Neuronal stem cell (in vitro differentiated cells): ENCODE results near the gene PLXNB3.

ENCODE experiments used
- DNase-seq: peaks from one replicate; pipeline ENCODE4 v3.0.0-alpha.2; 2013; ENCODE audit warnings: low spot score
- H2AFZ ChIP-seq: one replicate; pipeline ENCODE4 v1.6.1; 2013; ENCODE audit warnings: mild to moderate bottlenecking, low read length, inconsistent platforms
- H2AK5ac ChIP-seq: 2 replicates; pipeline ENCODE4 v1.6.1; 2013; ENCODE audit warnings: low read depth, mild to moderate bottlenecking, inconsistent platforms, low read length, moderate library complexity, mixed read lengths
- H2BK120ac ChIP-seq: 2 replicates; pipeline ENCODE4 v1.6.1; 2013; ENCODE audit warnings: low read depth, mild to moderate bottlenecking, inconsistent platforms, low read length, moderate library complexity, mixed read lengths
- H2BK12ac ChIP-seq: one replicate; pipeline ENCODE4 v1.6.1; 2013; ENCODE audit warnings: low read length, inconsistent platforms
- H2BK15ac ChIP-seq: 2 replicates; pipeline ENCODE4 v1.6.1; 2013; ENCODE audit warnings: mild to moderate bottlenecking, low read length, inconsistent platforms, mixed read lengths
- H2BK5ac ChIP-seq: one replicate; pipeline ENCODE4 v1.6.1; 2013; ENCODE audit warnings: inconsistent platforms, mild to moderate bottlenecking, low read length, moderate library complexity
- H3K14ac ChIP-seq: one replicate; pipeline ENCODE4 v1.6.1; 2013; ENCODE audit warnings: low read length, inconsistent platforms
- H3K18ac ChIP-seq: 2 replicates; pipeline ENCODE4 v1.6.1; 2013; ENCODE audit warnings: low read length, inconsistent platforms
- H3K23ac ChIP-seq: 2 replicates; pipeline ENCODE4 v1.6.1; 2013; ENCODE audit warnings: low read depth, mild to moderate bottlenecking, mixed read lengths, low read length, inconsistent platforms; ENCODE audit not compliant: poor library complexity
- H3K27ac ChIP-seq: replicated peaks from 3 replicates; pipeline ENCODE4 v1.5.1; 2013; ENCODE audit warnings: low read length, inconsistent platforms
- H3K27me3 ChIP-seq, 3 experiments: 2 replicates each; pipeline ENCODE4 v1.6.1; 2013; ENCODE audit warnings: low read length in 3 of 3, mild to moderate bottlenecking in 2 of 3, inconsistent platforms in 1 of 3, low read depth in 1 of 3, mixed read lengths in 1 of 3, moderate library complexity in 1 of 3; ENCODE audit not compliant: control insufficient read depth in 3 of 3, insufficient read depth in 3 of 3
- H3K36me3 ChIP-seq, 2 donors: replicated peaks in 1 of 2; 2 replicates each; pipeline ENCODE4 v1.6.1; 2013; ENCODE audit warnings: low read length in 2 of 2; ENCODE audit not compliant: control insufficient read depth in 2 of 2, insufficient read depth in 2 of 2
- H3K4ac ChIP-seq: 2 replicates; pipeline ENCODE4 v1.6.1; 2013; ENCODE audit warnings: inconsistent platforms, mild to moderate bottlenecking, low read length, moderate library complexity
- H3K4me1 ChIP-seq, 2 donors: 1 replicate in 1 of 2; 2 replicates in 1 of 2; pipeline ENCODE4 v1.6.1; 2013; ENCODE audit warnings: low read length in 2 of 2, low read depth in 1 of 2; ENCODE audit not compliant: control insufficient read depth in 2 of 2, insufficient read depth in 1 of 2
- H3K4me2 ChIP-seq: one replicate; pipeline ENCODE4 v1.6.1; 2013; ENCODE audit warnings: mild to moderate bottlenecking, low read length, inconsistent platforms; ENCODE audit not compliant: insufficient read depth, poor library complexity, severe bottlenecking
- H3K4me3 ChIP-seq, 2 donors: 2 replicates each; pipeline ENCODE4 v1.5.1; 2013; ENCODE audit warnings: low read length in 2 of 2, mild to moderate bottlenecking in 2 of 2, inconsistent platforms in 1 of 2, moderate library complexity in 1 of 2
- H3K79me1 ChIP-seq: one replicate; pipeline ENCODE4 v1.6.1; 2013; ENCODE audit warnings: low read depth, mild to moderate bottlenecking, inconsistent platforms, low read length, moderate library complexity
- H3K9ac ChIP-seq: one replicate; pipeline ENCODE4 v1.6.1; 2013; ENCODE audit warnings: mild to moderate bottlenecking, low read depth, low read length, inconsistent platforms; ENCODE audit not compliant: poor library complexity
- H3K9me3 ChIP-seq, 2 donors: replicated peaks in 1 of 2; 2 replicates each; pipeline versions ENCODE3 to v1.6.1; 2013; ENCODE audit warnings: low read length in 2 of 2, mild to moderate bottlenecking in 2 of 2, inconsistent platforms in 1 of 2, low read depth in 1 of 2, mixed read lengths in 1 of 2, moderate library complexity in 1 of 2; ENCODE audit not compliant: control insufficient read depth in 2 of 2, insufficient read depth in 1 of 2
- H4K8ac ChIP-seq: one replicate; pipeline ENCODE4 v1.6.1; 2013; ENCODE audit warnings: low read depth, mild to moderate bottlenecking, inconsistent platforms, low read length, moderate library complexity
- H4K91ac ChIP-seq: one replicate; pipeline ENCODE4 v1.6.1; 2013; ENCODE audit warnings: low read length, low read depth, mild to moderate bottlenecking, inconsistent platforms; ENCODE audit not compliant: poor library complexity
- WGBS, 2 donors: extraction: QIAGEN DNeasy Blood & Tissue Kit; methylation state at CpG; one replicate each; pipeline ENCODE4 v1.1.7; 2013; ENCODE audit warnings: missing lambda C conversion rate in 2 of 2, mixed read lengths in 1 of 2; ENCODE audit not compliant: insufficient read length in 2 of 2, insufficient replicate concordance in 1 of 2; ENCODE audit errors: extremely low coverage in 2 of 2; 5-methylcytosine and 5-hydroxymethylcytosine counted together

Gene PLXNB3

GRCh38 chrX:153819384-153820040, 55.5 kb downstream of the PLXNB3 start:
- Histone ChIP-seq H3K27ac (peak overlapping the region; percentile 32), H3K14ac (no peak overlapping the region), H2AK5ac (no peak overlapping the region), H3K4ac (no peak overlapping the region), H3K4me3 (peak overlapping the region in 1 of 2 donors; percentile 19), H3K18ac (peak overlapping the region; percentile 94), H3K79me1 (no peaks in the 10 kb centered on the region), H3K4me2 (peak overlapping the region; percentile 77), H2BK120ac (no peak overlapping the region), H2BK15ac (no peak overlapping the region), H2BK5ac (no peak overlapping the region), H2BK12ac (no peak overlapping the region), H3K9me3 (no peaks in the 10 kb centered on the region), H3K23ac (no peak overlapping the region), H4K91ac (no peak overlapping the region), H2AFZ (no peak overlapping the region), H3K4me1 (peaks cover 5 to 6% of the 10 kb centered on the region in 2 donors), H3K27me3 (peaks cover 0 to 11% (median 0%) of the 10 kb centered on the region in 3 experiments), H3K9ac (peak overlapping the region; percentile 53), H4K8ac (no peak overlapping the region), H3K36me3 (peaks cover 0 to 6% of the 10 kb centered on the region in 2 donors)
- WGBS, 2 donors: no CpG with 5 or more reads among the region's 23 CpGs
- DNase-seq: no peak

- no peak for DNase-seq
- peaks cover 0 to 6% of the 10 kb centered on the region in 2 donors for H3K36me3 ChIP-seq
- H3K18ac ChIP-seq: no peak overlapping the region
- H2AK5ac ChIP-seq: no peak overlapping the region
- peaks cover 0 to 10% (median 0%) of the 10 kb centered on the region in 3 experiments for H3K27me3 ChIP-seq
- no peak overlapping the region for H4K8ac ChIP-seq
- no peak overlapping the region for H2BK12ac ChIP-seq
- H3K79me1 ChIP-seq: no peaks in the 10 kb centered on the region
- no peaks in the 10 kb centered on the region for H3K9me3 ChIP-seq
- WGBS, 2 donors: no CpG with 5 or more reads among the region's 7 CpGs
- H2AFZ ChIP-seq: no peak overlapping the region
- no peak overlapping the region for H2BK15ac ChIP-seq
- H3K9ac ChIP-seq: no peak overlapping the region
- H4K91ac ChIP-seq: no peak overlapping the region
- H2BK120ac ChIP-seq: no peak overlapping the region
- no peak overlapping the region for H3K14ac ChIP-seq
- no peak overlapping the region for H3K4me2 ChIP-seq
- H3K4me3 ChIP-seq: no peak overlapping the region
- no peak overlapping the region for H2BK5ac ChIP-seq
- H3K27ac ChIP-seq: no peak overlapping the region
- peaks cover 5 to 6% of the 10 kb centered on the region in 2 donors for H3K4me1 ChIP-seq
- H3K4ac ChIP-seq: no peak overlapping the region
- H3K23ac ChIP-seq: no peak overlapping the region
Observed at GRCh38 chrX:153820601-153821000, 56.6 kb downstream of the PLXNB3 start.

- Histone ChIP-seq H2BK15ac (no peak overlapping the region), H3K27ac (no peak overlapping the region), H3K4me1 (peaks cover 5 to 6% of the 10 kb centered on the region in 2 donors), H3K27me3 (peaks cover 0 to 13% (median 0%) of the 10 kb centered on the region in 3 experiments), H3K9ac (no peak overlapping the region), H2AFZ (no peak overlapping the region), H3K9me3 (no peaks in the 10 kb centered on the region), H3K14ac (no peak overlapping the region), H2BK12ac (no peak overlapping the region), H4K8ac (no peak overlapping the region), H3K23ac (no peak overlapping the region), H2BK5ac (no peak overlapping the region), H4K91ac (no peak overlapping the region), H3K18ac (no peak overlapping the region), H3K79me1 (no peaks in the 10 kb centered on the region), H2BK120ac (no peak overlapping the region), H3K4ac (no peak overlapping the region), H3K36me3 (peaks cover 0 to 6% of the 10 kb centered on the region in 2 donors), H3K4me2 (no peak overlapping the region), H2AK5ac (no peak overlapping the region), H3K4me3 (no peak overlapping the region)
- no CpG with 5 or more reads among the region's 9 CpGs for WGBS, 2 donors
- no peak for DNase-seq
Observed at GRCh38 chrX:153821066-153821465, 57.0 kb downstream of the PLXNB3 start.

- no peak overlapping the region for H2AK5ac ChIP-seq
- H3K23ac ChIP-seq: no peak overlapping the region
- H4K91ac ChIP-seq: no peak overlapping the region
- no peak overlapping the region for H3K4me3 ChIP-seq
- H2BK5ac ChIP-seq: no peak overlapping the region
- H3K4ac ChIP-seq: no peak overlapping the region
- H2BK120ac ChIP-seq: no peak overlapping the region
- H3K9me3 ChIP-seq: no peaks in the 10 kb centered on the region
- H3K9ac ChIP-seq: no peak overlapping the region
- H3K18ac ChIP-seq: no peak overlapping the region
- no peaks in the 10 kb centered on the region for H3K79me1 ChIP-seq
- no peak overlapping the region for H3K27ac ChIP-seq
- H2AFZ ChIP-seq: no peak overlapping the region
- H3K27me3 ChIP-seq: peaks cover 0 to 19% (median 10%) of the 10 kb centered on the region in 3 experiments
- DNase-seq: no peak
- H3K4me1 ChIP-seq: peaks cover 0 to 10% of the 10 kb centered on the region in 2 donors
- H3K4me2 ChIP-seq: no peak overlapping the region
- H2BK15ac ChIP-seq: no peak overlapping the region
- peaks cover 0 to 15% of the 10 kb centered on the region in 2 donors for H3K36me3 ChIP-seq
- H4K8ac ChIP-seq: no peak overlapping the region
- no CpG with 5 or more reads among the region's 10 CpGs for WGBS, 2 donors
- no peak overlapping the region for H2BK12ac ChIP-seq
- H3K14ac ChIP-seq: no peak overlapping the region
Observed at GRCh38 chrX:153824348-153824747, 60.3 kb downstream of the PLXNB3 start.
